CD14-positive monocyte (primary cell): ENCODE results near the gene TTC39B. TPM values are rescaled to one million over a fixed set of nuclear protein-coding genes. Genes with fewer than 3 reads are reported as not detected.

Experiments used
- DNase-seq, 3 donors: peaks; one replicate each; pipeline ENCODE4 v3.0.0-alpha.2; 2011 to 2022
- H2AFZ ChIP-seq: 2 replicates; pipeline ENCODE4 v1.6.0; 2012; ENCODE audit warnings: mild to moderate bottlenecking, low read depth, low read length, inconsistent platforms; ENCODE audit not compliant: insufficient read depth, poor library complexity, severe bottlenecking
- H3K27ac ChIP-seq, 2 donors: 1 replicate in 1 of 2; 2 replicates in 1 of 2; pipeline ENCODE4 v1.5.1; 2012 to 2013; ENCODE audit warnings: low read length in 2 of 2, control low read depth in 1 of 2, inconsistent platforms in 1 of 2, low read depth in 1 of 2, mild to moderate bottlenecking in 1 of 2
- H3K27me3 ChIP-seq, 2 donors: one replicate each; pipeline versions ENCODE4 v1.6.0 to v1.6.1; 2011 to 2013; ENCODE audit warnings: low read length in 2 of 2; ENCODE audit not compliant: control insufficient read depth in 2 of 2, insufficient read depth in 2 of 2
- H3K36me3 ChIP-seq, 2 donors: replicated peaks in 1 of 2; 1 replicate in 1 of 2; 2 replicates in 1 of 2; pipeline versions ENCODE4 v1.5.1 to v1.6.1; 2012 to 2013; ENCODE audit warnings: low read length in 2 of 2, control low read depth in 1 of 2, inconsistent platforms in 1 of 2, mild to moderate bottlenecking in 1 of 2; ENCODE audit not compliant: insufficient read depth in 2 of 2, control insufficient read depth in 1 of 2
- H3K4me1 ChIP-seq, 2 donors: 1 replicate in 1 of 2; 2 replicates in 1 of 2; pipeline versions ENCODE4 v1.5.1 to v1.6.1; 2012 to 2013; ENCODE audit warnings: low read length in 2 of 2, control low read depth in 1 of 2, inconsistent platforms in 1 of 2, mild to moderate bottlenecking in 1 of 2, moderate library complexity in 1 of 2; ENCODE audit not compliant: insufficient read depth in 2 of 2, control insufficient read depth in 1 of 2
- H3K4me2 ChIP-seq: replicated peaks from 2 replicates; pipeline ENCODE3; 2012; ENCODE audit warnings: low read length, moderate library complexity, mild to moderate bottlenecking; ENCODE audit not compliant: poor library complexity, severe bottlenecking; ENCODE audit errors: extremely low read depth
- H3K4me3 ChIP-seq, 3 experiments: fragments of 200-600 bp in 1 of 3; sonication (generic) in 1 of 3; replicated peaks in 1 of 3; 1 replicate in 2 of 3; 2 replicates in 1 of 3; pipeline ENCODE4 v1.5.1; 2011 to 2013; ENCODE audit warnings: low read length in 3 of 3, mild to moderate bottlenecking in 3 of 3, control low read depth in 2 of 3, low read depth in 2 of 3, inconsistent platforms in 1 of 3, moderate library complexity in 1 of 3
- H3K79me2 ChIP-seq: 2 replicates; pipeline ENCODE4 v1.6.0; 2012; ENCODE audit warnings: mild to moderate bottlenecking, control low read depth, inconsistent platforms, low read length, moderate library complexity; ENCODE audit not compliant: insufficient read depth
- H3K9ac ChIP-seq: 2 replicates; pipeline ENCODE4 v1.6.0; 2017; ENCODE audit warnings: low read length, mild to moderate bottlenecking; ENCODE audit not compliant: insufficient read depth, poor library complexity, severe bottlenecking
- H3K9me3 ChIP-seq, 2 donors: replicated peaks in 1 of 2; 1 replicate in 1 of 2; 2 replicates in 1 of 2; pipeline versions ENCODE4 v1.5.1 to v1.6.1; 2012 to 2013; ENCODE audit warnings: low read length in 2 of 2, control low read depth in 1 of 2; ENCODE audit not compliant: control insufficient read depth in 1 of 2, insufficient read depth in 1 of 2
- H4K20me1 ChIP-seq: 2 replicates; pipeline ENCODE4 v1.6.0; 2012; ENCODE audit warnings: mild to moderate bottlenecking, low read length, control low read depth, moderate library complexity; ENCODE audit not compliant: insufficient read depth
- H3K27ac Mint-ChIP-seq, 7 donors: one replicate each; pipeline ENCODE4 v1.8.0; 2020; ENCODE audit warnings: mild to moderate bottlenecking in 7 of 7, mixed read lengths in 7 of 7, moderate library complexity in 6 of 7, inconsistent platforms in 2 of 7
- H3K27me3 Mint-ChIP-seq, 3 donors: one replicate each; pipeline ENCODE4 v1.8.0; 2021 to 2022; ENCODE audit warnings: low read depth in 3 of 3, mild to moderate bottlenecking in 3 of 3, mixed read lengths in 3 of 3, moderate library complexity in 3 of 3, inconsistent platforms in 1 of 3
- H3K36me3 Mint-ChIP-seq, 2 donors: one replicate each; pipeline ENCODE4 v1.8.0; 2020; ENCODE audit warnings: mixed read lengths in 2 of 2, inconsistent platforms in 1 of 2, mild to moderate bottlenecking in 1 of 2
- H3K4me1 Mint-ChIP-seq: one replicate; pipeline ENCODE4 v1.8.0; 2020; ENCODE audit warnings: mild to moderate bottlenecking, mixed read lengths
- H3K4me3 Mint-ChIP-seq, 2 donors: one replicate each; pipeline ENCODE4 v1.8.0; 2020; ENCODE audit warnings: mild to moderate bottlenecking in 2 of 2, mixed read lengths in 2 of 2, moderate library complexity in 1 of 2
- H3K9me3 Mint-ChIP-seq, 7 donors: one replicate each; pipeline ENCODE4 v1.8.0; 2020 to 2022; ENCODE audit warnings: mixed read lengths in 7 of 7, mild to moderate bottlenecking in 6 of 7, moderate library complexity in 6 of 7, inconsistent platforms in 2 of 7
- CTCF ChIP-seq: fragments of 200-600 bp; IDR thresholded peaks from one replicate; pipeline ENCODE4 v1.8.0; 2022; ENCODE audit warnings: antibody characterized with exemption, mild to moderate bottlenecking
- WGBS: methylation state at CpG from one replicate; pipeline ENCODE4 v1.1.5; 2013; ENCODE audit warnings: missing lambda C conversion rate; ENCODE audit not compliant: insufficient coverage; 5-methylcytosine and 5-hydroxymethylcytosine counted together
- intact Hi-C, 2 donors: fragments of 100-400 bp; cut with micrococcal nuclease; formaldehyde crosslinking; loops; one replicate each; pipeline versions ENCODE4 v1.15.0 to v1.15.1; 2023
- polyA plus RNA-seq, 3 donors: library from polyadenylated mRNA; depleted of rRNA in 1 of 3; unstranded in 2 of 3; stranded (reverse) in 1 of 3; fragments of 300-500 nt in 2 of 3; fragments of >200 nt in 1 of 3; fragmentation: Illumina TruSeq in 2 of 3; gene quantifications; 1 replicate in 2 of 3; 2 replicates in 1 of 3; pipeline ENCODE4 v1.2.3, GENCODE V29; 2012 to 2021

TTC39B gene
- polyA plus RNA-seq, 3 donors, result 0.87 to 5.3 (median 3.1) TPM

GRCh38 chr9:15155323-15155722 is 151.7 kb downstream of the TTC39B start:
- no peaks in the 10 kb centered on the region for H3K4me1 ChIP-seq
- no peak overlapping the region for H2AFZ ChIP-seq
- no peak overlapping the region for H3K4me3 Mint-ChIP-seq
- H3K9me3 Mint-ChIP-seq, result peaks cover 0 to 2% (median 0%) of the 10 kb centered on the region in 7 donors
- H3K79me2 ChIP-seq, result no peaks in the 10 kb centered on the region
- no peaks in the 10 kb centered on the region for H3K36me3 ChIP-seq
- H3K27me3 ChIP-seq, result no peaks in the 10 kb centered on the region
- no peak for DNase-seq
- no peak overlapping the region for H3K4me2 ChIP-seq
- H3K36me3 Mint-ChIP-seq, result no peaks in the 10 kb centered on the region
- intact Hi-C loops, result no loop called here
- no peak overlapping the region for H3K9ac ChIP-seq
- H3K4me3 ChIP-seq, result no peak overlapping the region
- H3K4me1 Mint-ChIP-seq, result no peaks in the 10 kb centered on the region
- H3K9me3 ChIP-seq, result no peaks in the 10 kb centered on the region
- peaks cover 0 to 2% (median 1%) of the 10 kb centered on the region in 3 donors for H3K27me3 Mint-ChIP-seq
- no CpG with 5 or more reads among the region's 4 CpGs for WGBS
- H3K27ac Mint-ChIP-seq, result no peak overlapping the region
- H3K27ac ChIP-seq, result no peak overlapping the region
- no peak for TF ChIP-seq CTCF
- H4K20me1 ChIP-seq, result no peaks in the 10 kb centered on the region

GRCh38 chr9:15154677-15155076 is 152.3 kb downstream of the TTC39B start:
- intact Hi-C loops, result no loop called here
- no peak for DNase-seq
- Mint-ChIP-seq H3K27me3 (peaks cover 0 to 2% (median 1%) of the 10 kb centered on the region in 3 donors), H3K9me3 (peaks cover 0 to 2% (median 0%) of the 10 kb centered on the region in 7 donors), H3K36me3 (no peaks in the 10 kb centered on the region), H3K27ac (no peak overlapping the region), H3K4me3 (no peak overlapping the region), H3K4me1 (no peaks in the 10 kb centered on the region)
- 86% methylated on average over 2 of the region's 4 CpGs for WGBS
- Histone ChIP-seq H3K27me3 (no peaks in the 10 kb centered on the region), H4K20me1 (no peaks in the 10 kb centered on the region), H3K4me2 (no peak overlapping the region), H3K9me3 (no peaks in the 10 kb centered on the region), H2AFZ (no peak overlapping the region), H3K27ac (no peak overlapping the region), H3K4me3 (no peak overlapping the region), H3K9ac (no peak overlapping the region), H3K4me1 (no peaks in the 10 kb centered on the region), H3K36me3 (no peaks in the 10 kb centered on the region), H3K79me2 (no peaks in the 10 kb centered on the region)
- no peak for TF ChIP-seq CTCF
